T-helper 17 cell (primary cell): Measurements from ENCODE around the gene TADA2A. TPM values are rescaled to one million over a fixed set of nuclear protein-coding genes. Genes with fewer than 3 reads are reported as not detected.
"Not testable (repeated sequence)": the region's sequence is repeated elsewhere in the genome, so short reads cannot be mapped to it uniquely, and the experiment has no call there.

ENCODE experiments used
- ATAC-seq: fragments of 150-1000 bp; cut with Tn5 transposase; 2 replicates; pipeline ENCODE4 v1.10.0; 2021; ENCODE audit warnings: mild to moderate bottlenecking, moderate library complexity
- DNase-seq, 3 donors: peaks; one replicate each; pipeline versions ENCODE4 v3.0.0 to v3.0.0-alpha.2; 2020 to 2021
- H3K9me3 ChIP-seq: one replicate; pipeline ENCODE4 v1.7.0; 2013; ENCODE audit warnings: low read length, mild to moderate bottlenecking; ENCODE audit not compliant: control insufficient read depth, poor library complexity, severe bottlenecking
- H3K27ac Mint-ChIP-seq: one replicate; pipeline ENCODE4 v1.8.0; 2022; ENCODE audit warnings: mild to moderate bottlenecking, moderate library complexity, mixed read lengths
- H3K27me3 Mint-ChIP-seq: one replicate; pipeline ENCODE4 v1.8.0; 2022; ENCODE audit warnings: mixed read lengths
- H3K36me3 Mint-ChIP-seq: one replicate; pipeline ENCODE4 v1.8.0; 2022; ENCODE audit warnings: low read depth, mixed read lengths
- H3K4me1 Mint-ChIP-seq: one replicate; pipeline ENCODE4 v1.8.0; 2022; ENCODE audit warnings: mild to moderate bottlenecking, mixed read lengths
- H3K4me3 Mint-ChIP-seq: one replicate; pipeline ENCODE4 v1.8.0; 2022; ENCODE audit warnings: mild to moderate bottlenecking, moderate library complexity, mixed read lengths
- total RNA-seq, 4 donors: library from RNA in 2 of 4; stranded (reverse) in 2 of 4; gene quantifications; one replicate each; pipeline ENCODE4 v1.2.3 and lab custom pipeline; 2022 to 2026

The TADA2A gene
- total RNA-seq, 2 donors from 2014 or later: 11.1 to 13.9 TPM

DNA sequence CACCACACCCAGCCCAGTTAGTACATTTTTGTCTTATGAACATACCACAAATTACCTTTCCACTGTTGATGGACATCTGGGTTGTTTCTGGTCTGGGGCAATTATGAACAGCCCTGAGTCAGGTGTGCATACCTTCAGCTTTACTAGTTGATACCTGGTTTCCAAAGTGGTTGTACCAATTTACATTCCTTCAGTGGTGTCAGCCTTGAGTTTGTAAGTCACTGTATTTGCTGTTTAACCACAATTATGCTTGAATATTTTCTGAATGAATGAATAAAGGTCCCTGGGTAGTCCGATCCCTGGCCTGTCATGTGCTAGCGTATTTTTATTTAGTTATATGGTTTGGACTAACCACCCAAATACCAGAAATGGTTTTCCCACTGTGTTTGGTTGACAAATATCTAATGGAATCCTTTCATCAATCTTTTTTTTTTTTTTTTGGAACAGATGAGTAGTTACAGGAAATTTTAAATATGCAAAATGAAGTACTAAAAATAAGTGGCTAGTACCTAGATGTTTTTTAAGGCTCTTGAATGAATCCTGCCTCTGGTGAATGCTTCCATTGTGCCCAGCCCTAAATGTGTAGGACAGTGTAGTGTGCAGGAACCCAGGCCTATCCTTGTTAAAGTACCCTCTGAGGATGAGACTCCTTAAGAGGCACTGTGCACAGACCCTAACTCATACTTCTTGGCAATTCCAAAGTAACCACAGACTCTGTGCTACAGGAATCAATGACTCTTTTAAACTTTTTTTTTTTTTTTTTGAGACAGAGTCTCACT is 86.8 kb downstream of the TADA2A start:
- Mint-ChIP-seq H3K4me1 (peaks cover 13% of the 10 kb centered on the region), H3K27ac (no peak overlapping the region), H3K36me3 (peaks cover 2% of the 10 kb centered on the region), H3K4me3 (no peak overlapping the region), H3K27me3 (no peaks in the 10 kb centered on the region)
- no peaks in the 10 kb centered on the region for H3K9me3 ChIP-seq
- ATAC-seq: no peak
- no peak for DNase-seq

DNA sequence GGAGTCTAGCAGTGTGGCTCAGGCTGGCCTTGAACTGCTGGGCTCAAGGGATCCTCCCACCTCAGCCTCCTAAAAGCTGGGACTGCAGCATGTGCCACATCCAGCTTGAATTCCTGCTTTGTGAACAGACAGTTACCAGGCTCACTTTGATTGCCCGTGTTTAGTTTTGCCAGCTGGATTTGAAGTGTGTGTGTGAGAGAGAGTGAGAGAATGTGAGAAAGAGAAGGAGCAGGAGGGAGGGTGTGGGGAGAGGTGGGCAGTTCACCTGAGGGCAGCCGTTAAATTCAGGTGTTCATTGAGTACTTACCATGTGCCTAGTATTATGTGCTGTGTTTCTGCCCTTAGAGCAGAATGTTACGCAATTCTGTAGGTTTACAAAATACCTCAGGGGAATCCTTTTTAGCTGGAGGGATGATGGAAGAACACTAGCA is 87.7 kb downstream of the TADA2A start:
- Mint-ChIP-seq H3K4me3 (peak overlapping the region; percentile 36), H3K27me3 (no peaks in the 10 kb centered on the region), H3K27ac (no peak overlapping the region), H3K36me3 (peaks cover 2% of the 10 kb centered on the region), H3K4me1 (peaks cover 11% of the 10 kb centered on the region)
- no peak for ATAC-seq
- DNase-seq: no peak
- no peaks in the 10 kb centered on the region for H3K9me3 ChIP-seq

DNA sequence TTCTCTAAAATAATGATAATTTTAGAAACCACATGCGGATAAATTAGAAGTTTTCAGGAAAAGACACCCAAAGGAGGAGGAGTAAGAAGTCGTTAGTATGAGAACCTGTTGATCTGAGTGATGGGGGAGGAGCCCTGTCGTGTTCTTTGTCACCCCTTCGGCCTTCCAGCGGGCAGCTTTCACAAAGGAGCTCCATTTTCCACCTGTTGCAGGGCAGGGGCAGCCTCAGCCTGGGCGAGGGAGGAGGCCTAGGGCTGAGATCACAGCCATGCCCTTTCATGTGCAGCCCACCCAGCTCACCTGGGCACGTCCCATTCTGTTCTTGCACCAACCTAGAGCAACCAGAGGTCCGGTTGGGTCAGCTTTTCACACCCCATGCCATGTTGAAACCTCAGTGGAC is 88.3 kb downstream of the TADA2A start:
- ATAC-seq (no peak), DNase-seq (no peak)
- Mint-ChIP-seq H3K4me3 (no peak overlapping the region), H3K36me3 (peaks cover 2% of the 10 kb centered on the region), H3K4me1 (peaks cover 11% of the 10 kb centered on the region), H3K27ac (no peak overlapping the region), H3K27me3 (no peaks in the 10 kb centered on the region)
- H3K9me3 ChIP-seq: no peaks in the 10 kb centered on the region

DNA sequence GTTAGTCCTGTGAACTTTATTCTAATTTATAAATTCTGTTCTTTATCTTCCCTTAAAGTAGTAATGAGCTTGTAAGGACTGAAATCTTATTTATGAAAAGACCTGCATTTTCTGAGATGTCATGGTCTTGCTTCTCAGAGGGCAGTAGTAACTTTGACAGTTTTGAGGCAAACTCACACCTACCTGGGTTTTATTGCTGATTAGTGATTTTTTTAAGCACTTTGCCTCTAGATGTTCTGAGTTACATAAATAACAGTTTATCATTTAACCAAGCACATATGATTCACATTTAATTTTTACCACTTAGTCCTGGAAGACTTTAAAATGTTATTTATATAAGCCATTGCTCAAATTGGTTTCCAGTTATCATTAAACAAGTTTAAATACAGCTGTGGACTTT is 93.7 kb downstream of the TADA2A start:
- Mint-ChIP-seq H3K4me3 (no peak overlapping the region), H3K27ac (no peak overlapping the region), H3K36me3 (no peaks in the 10 kb centered on the region), H3K4me1 (no peaks in the 10 kb centered on the region), H3K27me3 (no peaks in the 10 kb centered on the region)
- no peak for ATAC-seq
- H3K9me3 ChIP-seq: no peaks in the 10 kb centered on the region
- no peak for DNase-seq

DNA sequence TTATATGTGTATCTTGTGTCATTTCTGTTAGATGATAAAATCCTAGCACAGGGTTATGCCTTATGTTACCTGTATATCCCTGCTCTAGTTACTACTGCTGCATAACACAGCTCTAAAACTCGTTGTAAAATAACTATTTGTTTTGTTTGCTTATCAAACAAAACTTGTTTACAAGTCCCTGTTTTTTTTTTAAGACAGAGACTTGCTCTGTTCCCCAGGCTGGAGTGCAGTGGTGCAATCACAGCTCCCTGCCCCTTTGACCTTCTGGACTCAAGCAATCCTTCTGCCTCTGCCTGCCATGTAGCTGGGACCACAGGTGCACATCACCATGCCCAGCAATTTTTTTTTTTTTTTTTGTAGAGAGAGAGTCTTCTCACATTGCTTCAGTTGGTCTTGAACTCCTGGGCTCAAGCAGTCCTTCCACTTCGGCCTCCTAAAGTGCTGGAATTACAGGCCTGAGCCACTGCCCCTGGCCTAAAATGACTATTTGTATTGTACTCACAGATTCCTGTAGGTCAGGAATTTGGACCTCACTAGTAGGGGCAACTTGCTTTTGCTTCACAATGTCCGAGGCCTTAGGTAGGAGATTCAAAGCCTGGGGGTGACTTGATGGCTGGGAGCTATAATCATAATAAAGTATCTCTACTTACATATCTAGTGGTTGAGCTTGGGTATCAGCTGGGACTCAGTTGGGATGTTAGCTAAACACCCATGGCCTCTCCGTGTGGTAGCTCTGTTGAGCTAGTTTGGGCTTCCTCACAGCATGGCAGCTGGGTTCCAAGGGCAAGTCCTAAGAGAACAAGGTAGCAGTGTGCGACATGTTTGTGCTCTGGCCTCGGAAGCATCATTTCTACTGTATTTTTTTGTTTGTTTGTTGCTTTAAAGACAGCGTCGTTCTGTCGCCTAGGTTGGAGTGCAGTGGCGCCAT is 95.6 kb downstream of the TADA2A start:
- DNase-seq: no peak
- Mint-ChIP-seq H3K27me3 (no peaks in the 10 kb centered on the region), H3K36me3 (no peaks in the 10 kb centered on the region), H3K27ac (no peak overlapping the region), H3K4me3 (no peak overlapping the region), H3K4me1 (peaks cover 7% of the 10 kb centered on the region)
- no peak for ATAC-seq
- no peaks in the 10 kb centered on the region for H3K9me3 ChIP-seq

DNA sequence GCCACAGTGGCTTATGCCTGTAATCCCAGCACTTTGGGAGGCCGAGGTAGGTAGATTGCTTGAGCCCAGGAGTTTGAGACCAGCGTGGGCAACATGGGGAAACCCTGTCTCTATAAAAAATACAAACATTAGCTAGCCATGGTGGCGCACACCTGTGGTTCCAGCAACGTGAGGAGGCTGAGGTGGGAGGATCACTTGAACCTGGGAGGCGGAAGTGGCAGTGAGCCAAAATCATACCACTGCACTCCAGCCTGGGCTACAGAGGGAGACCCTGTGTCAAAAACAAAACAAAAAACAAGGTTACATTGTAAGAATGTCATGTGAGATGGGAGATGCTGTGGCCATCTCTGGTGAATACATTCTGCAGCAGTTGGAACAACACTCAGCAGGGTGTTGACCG is 96.5 kb downstream of the TADA2A start:
- ATAC-seq: no peak
- Mint-ChIP-seq H3K36me3 (no peaks in the 10 kb centered on the region), H3K27ac (no peak overlapping the region), H3K4me3 (no peak overlapping the region), H3K27me3 (no peaks in the 10 kb centered on the region), H3K4me1 (peaks cover 7% of the 10 kb centered on the region)
- no peaks in the 10 kb centered on the region for H3K9me3 ChIP-seq
- DNase-seq: no peak

DNA sequence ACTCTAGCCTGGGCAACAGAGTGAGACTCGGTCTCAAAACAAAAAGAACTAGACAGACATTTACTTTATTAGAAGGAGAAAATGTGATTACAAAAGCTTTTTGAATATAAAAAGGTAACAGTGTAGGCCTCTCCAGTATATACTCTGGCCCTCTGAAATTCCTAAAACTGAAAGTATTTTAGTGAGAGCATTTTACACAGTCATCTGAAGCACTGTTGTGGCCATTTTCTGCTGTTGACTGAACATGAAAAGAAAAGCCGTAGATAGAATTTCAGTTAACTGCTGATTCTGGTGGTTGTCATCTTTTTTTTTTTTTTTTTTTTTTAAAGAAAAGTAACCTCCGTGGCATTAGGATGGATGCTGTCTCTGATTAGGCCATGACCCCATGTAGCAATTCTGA is 98.6 kb downstream of the TADA2A start:
- H3K27ac Mint-ChIP-seq: no peak overlapping the region

DNA sequence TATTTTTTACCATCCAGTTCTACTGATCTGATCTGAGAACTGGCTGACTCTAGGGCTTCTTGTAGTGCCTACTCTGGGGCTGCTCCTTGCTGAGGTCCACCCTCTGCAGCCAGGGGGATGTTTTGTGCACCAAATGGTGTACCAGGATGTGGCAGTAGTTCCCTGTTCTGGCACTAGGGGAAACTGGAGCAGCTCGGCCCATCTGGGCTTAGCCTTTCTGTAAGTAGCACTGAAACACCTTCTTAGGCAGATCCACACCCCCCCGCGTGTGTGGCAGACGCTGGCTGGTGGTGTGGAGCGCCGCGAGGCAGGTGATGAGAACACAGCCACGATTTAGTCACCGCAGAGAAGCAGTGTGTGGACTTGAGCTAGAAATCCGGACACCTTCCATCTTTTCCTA is 100.0 kb downstream of the TADA2A start:
- H3K27ac Mint-ChIP-seq: no peak overlapping the region
- peak; percentile 62 for ATAC-seq
- H3K9me3 ChIP-seq: no peaks in the 10 kb centered on the region
- H3K4me1 Mint-ChIP-seq: peaks cover 18% of the 10 kb centered on the region
- H3K36me3 Mint-ChIP-seq: no peaks in the 10 kb centered on the region
- H3K4me3 Mint-ChIP-seq: no peak overlapping the region
- no peak for DNase-seq
- no peaks in the 10 kb centered on the region for H3K27me3 Mint-ChIP-seq

More for the DNA sequence above, 98.6 kb downstream of the TADA2A start:
- DNase-seq: no peak
- no peak for ATAC-seq
- Mint-ChIP-seq H3K27me3 (no peaks in the 10 kb centered on the region), H3K36me3 (no peaks in the 10 kb centered on the region), H3K4me1 (peaks cover 14% of the 10 kb centered on the region), H3K4me3 (no peak overlapping the region)
- no peaks in the 10 kb centered on the region for H3K9me3 ChIP-seq

DNA sequence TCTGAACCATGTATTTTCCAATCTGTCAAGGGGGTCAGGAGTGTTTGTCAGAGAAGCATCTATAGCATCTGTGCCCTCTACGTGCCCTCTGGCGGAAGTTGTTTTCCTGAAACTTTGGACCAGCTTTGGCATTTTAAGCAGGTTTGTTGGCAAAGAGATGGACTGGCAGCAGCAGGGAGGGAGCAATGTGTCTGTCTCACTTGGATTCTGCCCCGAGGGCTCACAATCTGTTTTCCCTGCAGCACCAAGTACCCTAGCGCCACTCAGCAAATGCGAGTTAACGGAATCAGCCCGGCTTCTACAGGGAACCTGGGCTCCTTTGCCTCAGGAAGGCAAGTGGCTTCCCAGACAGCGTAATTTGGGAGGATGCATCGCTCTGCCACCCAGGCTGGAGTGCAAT is 100.4 kb downstream of the TADA2A start:
- H3K36me3 Mint-ChIP-seq: no peaks in the 10 kb centered on the region
- H3K27me3 Mint-ChIP-seq: no peaks in the 10 kb centered on the region
- H3K9me3 ChIP-seq: no peaks in the 10 kb centered on the region
- H3K4me1 Mint-ChIP-seq: peaks cover 18% of the 10 kb centered on the region
- H3K4me3 Mint-ChIP-seq: no peak overlapping the region
- H3K27ac Mint-ChIP-seq: no peak overlapping the region
- ATAC-seq (no peak), DNase-seq (no peak)

DNA sequence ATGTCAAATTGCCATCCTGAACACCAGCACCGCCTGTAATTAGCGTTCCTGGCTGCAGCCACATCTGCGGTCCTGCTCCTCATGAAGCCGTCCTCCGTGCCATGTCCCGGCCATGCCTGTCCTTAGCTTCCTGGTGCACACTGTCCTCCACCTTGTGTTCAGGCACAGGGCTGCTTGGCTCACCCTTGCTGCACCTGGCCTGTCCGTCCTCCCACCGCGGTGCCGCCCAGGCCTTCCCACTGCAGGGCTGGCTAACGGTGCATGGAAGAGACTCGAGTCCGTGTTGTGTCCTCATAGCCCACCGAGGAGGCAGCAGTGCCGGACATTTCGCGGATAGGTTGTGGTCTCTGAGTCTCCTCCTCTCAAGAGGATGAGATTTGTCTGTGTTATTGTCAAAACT is 103.4 kb downstream of the TADA2A start:
- Mint-ChIP-seq H3K27ac (no peak overlapping the region), H3K27me3 (no peaks in the 10 kb centered on the region), H3K4me1 (peaks cover 20% of the 10 kb centered on the region), H3K36me3 (no peaks in the 10 kb centered on the region), H3K4me3 (no peak overlapping the region)
- ATAC-seq: no peak
- no peaks in the 10 kb centered on the region for H3K9me3 ChIP-seq
- DNase-seq: no peak

DNA sequence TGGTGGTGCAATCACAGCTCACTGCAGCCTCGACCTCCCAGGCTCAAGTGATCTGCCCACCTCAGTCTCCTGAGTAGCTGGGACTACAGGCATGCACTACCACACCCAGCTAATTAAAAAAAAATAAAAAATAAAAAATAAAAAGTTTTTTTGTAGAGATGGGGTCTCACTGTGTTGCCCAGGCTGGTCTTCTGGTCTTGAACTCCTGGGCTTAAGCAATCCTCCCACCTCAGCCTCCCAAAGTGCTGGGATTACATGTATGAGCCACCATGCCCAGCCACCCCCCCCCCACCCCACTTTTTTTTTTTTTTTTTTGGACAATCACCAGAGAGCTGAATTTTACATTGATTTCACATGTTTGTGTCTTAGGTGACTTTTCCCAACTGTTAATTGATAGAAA is 105.0 kb downstream of the TADA2A start:
- not testable (repeated sequence) for H3K9me3 ChIP-seq, DNase-seq, H3K4me3 Mint-ChIP-seq, ATAC-seq, H3K27me3 Mint-ChIP-seq, H3K27ac Mint-ChIP-seq, H3K36me3 Mint-ChIP-seq
- H3K4me1 Mint-ChIP-seq: peaks cover 15% of the 10 kb centered on the region

DNA sequence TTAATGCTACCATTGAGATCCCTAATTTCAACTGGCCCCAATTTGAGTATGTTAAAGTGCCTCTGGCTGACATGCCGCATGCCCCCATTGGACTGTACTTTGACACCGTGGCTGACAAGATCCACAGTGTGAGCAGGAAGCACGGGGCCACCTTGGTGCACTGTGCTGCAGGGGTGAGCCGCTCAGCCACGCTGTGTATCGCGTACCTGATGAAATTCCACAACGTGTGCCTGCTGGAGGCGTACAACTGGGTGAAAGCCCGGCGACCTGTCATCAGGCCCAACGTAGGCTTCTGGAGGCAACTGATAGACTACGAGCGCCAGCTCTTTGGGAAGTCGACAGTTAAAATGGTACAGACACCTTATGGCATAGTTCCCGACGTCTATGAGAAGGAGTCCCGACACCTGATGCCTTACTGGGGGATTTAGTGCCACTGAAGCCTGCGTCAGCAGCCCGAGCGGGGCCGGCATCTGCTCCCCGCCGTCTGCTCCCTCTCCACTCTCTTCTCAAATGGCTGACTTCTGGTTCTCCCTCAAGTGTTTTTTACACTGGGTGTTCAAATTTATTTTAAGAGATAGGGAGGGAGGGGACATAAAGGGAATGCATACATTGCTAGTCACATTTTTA is 105.9 kb downstream of the TADA2A start:
- H3K27me3 Mint-ChIP-seq: no peaks in the 10 kb centered on the region
- peaks cover 13% of the 10 kb centered on the region for H3K4me1 Mint-ChIP-seq
- H3K4me3 Mint-ChIP-seq: no peak overlapping the region
- ATAC-seq: no peak
- no peaks in the 10 kb centered on the region for H3K36me3 Mint-ChIP-seq
- no peaks in the 10 kb centered on the region for H3K9me3 ChIP-seq
- no peak overlapping the region for H3K27ac Mint-ChIP-seq
- no peak for DNase-seq

DNA sequence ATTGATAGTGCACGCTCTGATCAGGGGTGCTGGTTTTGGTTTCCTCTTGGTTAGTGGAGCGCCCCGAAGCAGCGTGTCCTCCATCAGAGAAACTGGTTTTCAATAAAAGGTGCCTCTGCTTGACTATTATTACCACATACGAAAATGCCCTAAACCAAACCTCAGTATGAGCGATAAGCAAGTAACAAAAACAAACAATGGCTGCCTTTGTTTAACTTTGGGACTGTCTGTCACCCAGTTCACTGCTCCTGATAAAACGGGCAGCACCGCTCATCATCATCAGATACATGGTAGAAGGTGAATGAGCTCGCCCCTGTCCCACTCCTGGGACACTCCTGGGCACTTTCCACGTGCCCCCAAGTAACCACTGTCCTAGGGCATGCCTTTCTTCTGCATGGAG is 107.0 kb downstream of the TADA2A start:
- H3K27me3 Mint-ChIP-seq: no peaks in the 10 kb centered on the region
- ATAC-seq: no peak
- H3K27ac Mint-ChIP-seq: no peak overlapping the region
- peaks cover 13% of the 10 kb centered on the region for H3K4me1 Mint-ChIP-seq
- H3K9me3 ChIP-seq: no peaks in the 10 kb centered on the region
- H3K4me3 Mint-ChIP-seq: no peak overlapping the region
- H3K36me3 Mint-ChIP-seq: no peaks in the 10 kb centered on the region
- no peak for DNase-seq
